ENCODE measurements around the gene NFYC. TPM values are rescaled to one million over a fixed set of nuclear protein-coding genes. Genes with fewer than 3 reads are reported as not detected.
A peak's percentile ranks its signal among the peaks of the same experiment; 100 is the strongest.

NFYC gene
- total RNA-seq, 5 donors from 2014 or later (not counting 1 experiment from before 2014, with no cell fraction given) = 50.1 to 60.4 (median 52.9) TPM

DNA sequence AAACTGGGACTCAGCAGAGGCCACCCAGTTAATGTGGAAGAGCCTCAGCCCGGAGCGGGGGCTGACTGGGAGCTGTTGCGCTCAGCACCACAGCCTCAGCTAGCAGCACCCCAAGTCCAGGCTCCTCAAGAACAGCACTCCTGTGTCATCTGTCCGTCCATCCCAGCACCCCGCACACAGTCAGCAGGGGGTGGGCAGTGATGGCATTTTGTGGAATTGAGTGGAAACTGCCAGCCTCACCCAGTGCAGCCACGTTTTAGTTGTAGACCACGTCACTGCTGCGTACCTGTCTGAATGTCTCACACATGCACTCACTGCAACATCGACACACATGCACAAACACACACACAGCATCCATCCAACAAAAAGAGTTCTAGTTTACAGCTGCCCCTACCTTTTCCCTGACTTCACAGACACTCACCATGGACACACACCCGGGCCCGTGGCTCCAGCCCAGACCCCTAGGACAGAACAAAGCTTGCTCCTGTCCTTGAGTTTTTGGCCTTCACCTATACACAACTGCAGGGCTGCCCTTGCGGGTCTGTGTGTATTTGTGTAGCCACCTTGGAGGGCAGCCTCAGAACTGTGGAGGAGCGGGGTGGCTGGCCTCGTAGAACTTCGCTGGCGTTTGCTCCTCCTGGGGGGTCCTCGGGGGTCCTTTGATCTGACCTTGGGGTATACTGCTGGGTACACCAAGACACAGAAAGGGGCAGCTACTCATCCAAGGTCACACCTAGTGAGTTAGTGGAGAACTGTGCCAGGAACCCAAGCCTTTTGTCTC lies 97.2 kb downstream of the NFYC start:
- peaks cover 0 to 50% of the 10 kb centered on the region in 2 experiments for H3K27me3 ChIP-seq (replicated peaks in 1 of 2; ENCODE audit: control insufficient read depth in 2 of 2, extremely low read depth in 1 of 2, insufficient read depth in 2 of 2, low read length in 1 of 2)
- H3K9me3 Mint-ChIP-seq = no peaks in the 10 kb centered on the region
- H3K4me1 Mint-ChIP-seq = peaks cover 3 to 9% (median 8%) of the 10 kb centered on the region in 3 donors
- peaks cover 7 to 28% of the 10 kb centered on the region in 2 donors for H3K27me3 Mint-ChIP-seq
- CTCF ChIA-PET = interaction anchor here in 1 of 2 donors (1.5 kb wide), 1 partner anchor 14 kb away, joined by 6 read pairs; no protein-coding TSS in a partner anchor
- no peaks in the 10 kb centered on the region for H3K36me3 ChIP-seq (ENCODE audit: control insufficient read depth in 2 of 2, extremely low read depth in 1 of 2, insufficient read depth in 1 of 2, low read length in 1 of 2)
- DNase-seq = no peak
- H3K4me1 ChIP-seq (ENCODE audit: control insufficient read depth in 1 of 2, extremely low read depth in 1 of 2, insufficient read depth in 2 of 2, low read length in 2 of 2) = peaks cover 0 to 6% of the 10 kb centered on the region in 2 experiments
- H3K27ac ChIP-seq (ENCODE audit: low read length) = no peak overlapping the region
- no peaks in the 10 kb centered on the region for H3K36me3 Mint-ChIP-seq
- no peak overlapping the region for H3K27ac Mint-ChIP-seq
- no peak overlapping the region for H3K4me3 Mint-ChIP-seq
- H3K4me3 ChIP-seq (ENCODE audit: control insufficient read depth in 1 of 2, extremely low read depth in 1 of 2, low read length in 1 of 2) = no peak overlapping the region
- 100% methylated on average over 5 of the region's 17 CpGs for WGBS (ENCODE audit: insufficient coverage)
- ATAC-seq (replicated peaks in 1 of 4) = no peak
- H3K9me3 ChIP-seq = no peaks in the 10 kb centered on the region
- POLR2A ChIA-PET = no interaction called here

GRCh38 chr1:40789342-40789598 lies 97.8 kb downstream of the NFYC start:
- H3K27ac Mint-ChIP-seq = no peak overlapping the region
- H3K36me3 Mint-ChIP-seq = no peaks in the 10 kb centered on the region
- ATAC-seq (replicated peaks in 1 of 4) = no peak
- no peak for DNase-seq
- Histone ChIP-seq H3K4me3 (ENCODE audit: control insufficient read depth in 1 of 2, extremely low read depth in 1 of 2, low read length in 1 of 2) (no peak overlapping the region), H3K27ac (ENCODE audit: low read length) (no peak overlapping the region), H3K27me3 (replicated peaks in 1 of 2; ENCODE audit: control insufficient read depth in 2 of 2, extremely low read depth in 1 of 2, insufficient read depth in 2 of 2, low read length in 1 of 2) (peaks cover 0 to 48% of the 10 kb centered on the region in 2 experiments), H3K36me3 (ENCODE audit: control insufficient read depth in 2 of 2, extremely low read depth in 1 of 2, insufficient read depth in 1 of 2, low read length in 1 of 2) (no peaks in the 10 kb centered on the region), H3K4me1 (ENCODE audit: control insufficient read depth in 1 of 2, extremely low read depth in 1 of 2, insufficient read depth in 2 of 2, low read length in 2 of 2) (peaks cover 0 to 5% of the 10 kb centered on the region in 2 experiments), H3K9me3 (no peaks in the 10 kb centered on the region)
- POLR2A ChIA-PET = no interaction called here
- WGBS (ENCODE audit: insufficient coverage) = no CpG with 5 or more reads among the region's 2 CpGs
- H3K4me3 Mint-ChIP-seq = no peak overlapping the region
- H3K9me3 Mint-ChIP-seq = no peaks in the 10 kb centered on the region
- peaks cover 7 to 28% of the 10 kb centered on the region in 2 donors for H3K27me3 Mint-ChIP-seq
- CTCF ChIA-PET = interaction anchor here in 1 of 2 donors (1.5 kb wide), 1 partner anchor 14 kb away, joined by 6 read pairs; no protein-coding TSS in a partner anchor
- peaks cover 3 to 13% (median 11%) of the 10 kb centered on the region in 3 donors for H3K4me1 Mint-ChIP-seq

DNA sequence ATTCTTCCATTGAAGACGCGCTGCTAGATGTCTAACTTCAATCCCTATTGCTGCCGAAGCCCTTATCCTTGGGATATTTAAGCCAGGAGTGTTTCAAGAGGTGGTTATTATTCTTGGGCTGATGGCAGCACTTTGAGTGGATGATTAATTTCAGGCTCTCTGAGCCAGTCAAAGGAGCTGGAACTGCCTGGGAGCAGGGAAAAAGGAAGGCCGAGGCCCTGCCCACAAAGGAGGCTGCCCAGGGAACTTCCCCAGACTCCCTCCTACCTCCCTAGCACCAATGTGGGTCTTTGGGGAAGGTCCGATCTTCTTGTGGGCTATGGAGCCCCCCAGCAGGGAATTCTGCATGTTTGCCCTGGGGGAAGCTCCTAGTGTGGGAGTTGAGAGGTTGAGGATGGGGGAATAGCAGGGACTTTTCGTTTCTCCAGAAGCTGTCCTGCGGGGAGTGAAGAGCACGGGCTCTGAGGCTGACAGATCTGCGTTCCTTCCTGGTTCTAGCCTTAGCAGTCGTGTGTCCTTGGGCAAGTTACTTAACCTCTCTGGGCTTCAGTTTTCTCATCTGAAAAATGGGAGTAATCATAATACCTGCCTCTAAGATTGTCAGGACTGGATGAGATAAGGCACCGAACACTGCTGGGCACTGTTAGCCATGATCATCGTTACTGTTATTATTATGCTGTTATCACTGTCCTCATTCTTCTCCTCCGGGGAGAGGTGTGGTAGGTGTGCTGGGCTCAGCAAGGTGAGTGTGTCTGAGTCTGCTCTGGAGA lies 98.3 kb downstream of the NFYC start:
- no peaks in the 10 kb centered on the region for H3K9me3 Mint-ChIP-seq
- no peak overlapping the region for H3K27ac Mint-ChIP-seq
- CTCF ChIA-PET = interaction anchor here in 1 of 2 donors (1.5 kb wide), 1 partner anchor 15 kb away, joined by 6 read pairs; no protein-coding TSS in a partner anchor
- H3K27me3 ChIP-seq (replicated peaks in 1 of 2; ENCODE audit: control insufficient read depth in 2 of 2, extremely low read depth in 1 of 2, insufficient read depth in 2 of 2, low read length in 1 of 2) = peaks cover 0 to 42% of the 10 kb centered on the region in 2 experiments
- no peaks in the 10 kb centered on the region for H3K36me3 ChIP-seq (ENCODE audit: control insufficient read depth in 2 of 2, extremely low read depth in 1 of 2, insufficient read depth in 1 of 2, low read length in 1 of 2)
- no peak for DNase-seq
- H3K4me1 Mint-ChIP-seq = peaks cover 0 to 13% (median 11%) of the 10 kb centered on the region in 3 donors
- POLR2A ChIA-PET = no interaction called here
- no peak overlapping the region for H3K4me3 ChIP-seq (ENCODE audit: control insufficient read depth in 1 of 2, extremely low read depth in 1 of 2, low read length in 1 of 2)
- no peaks in the 10 kb centered on the region for H3K9me3 ChIP-seq
- no peaks in the 10 kb centered on the region for H3K36me3 Mint-ChIP-seq
- peaks cover 0 to 3% of the 10 kb centered on the region in 2 experiments for H3K4me1 ChIP-seq (ENCODE audit: control insufficient read depth in 1 of 2, extremely low read depth in 1 of 2, insufficient read depth in 2 of 2, low read length in 2 of 2)
- H3K27me3 Mint-ChIP-seq = peaks cover 4 to 22% of the 10 kb centered on the region in 2 donors
- WGBS (ENCODE audit: insufficient coverage) = 87% methylated on average over 3 of the region's 13 CpGs
- no peak overlapping the region for H3K4me3 Mint-ChIP-seq
- no peak for ATAC-seq (replicated peaks in 1 of 4)
- H3K27ac ChIP-seq (ENCODE audit: low read length) = no peak overlapping the region

- Mint-ChIP-seq H3K27me3 (peaks cover 0 to 9% of the 10 kb centered on the region in 2 donors), H3K36me3 (no peaks in the 10 kb centered on the region), H3K4me1 (peaks cover 11 to 27% (median 27%) of the 10 kb centered on the region in 3 donors), H3K4me3 (no peak overlapping the region), H3K27ac (no peak overlapping the region), H3K9me3 (no peaks in the 10 kb centered on the region)
- Histone ChIP-seq H3K27ac (ENCODE audit: low read length) (no peak overlapping the region), H3K36me3 (ENCODE audit: control insufficient read depth in 2 of 2, extremely low read depth in 1 of 2, insufficient read depth in 1 of 2, low read length in 1 of 2) (no peaks in the 10 kb centered on the region), H3K27me3 (replicated peaks in 1 of 2; ENCODE audit: control insufficient read depth in 2 of 2, extremely low read depth in 1 of 2, insufficient read depth in 2 of 2, low read length in 1 of 2) (peaks cover 0 to 25% of the 10 kb centered on the region in 2 experiments), H3K4me3 (ENCODE audit: control insufficient read depth in 1 of 2, extremely low read depth in 1 of 2, low read length in 1 of 2) (no peak overlapping the region), H3K9me3 (no peaks in the 10 kb centered on the region), H3K4me1 (ENCODE audit: control insufficient read depth in 1 of 2, extremely low read depth in 1 of 2, insufficient read depth in 2 of 2, low read length in 2 of 2) (peaks cover 8 to 20% of the 10 kb centered on the region in 2 experiments)
- WGBS (ENCODE audit: insufficient coverage) = 81% methylated on average over 4 of the region's 7 CpGs
- CTCF ChIA-PET = no interaction called here
- ATAC-seq (replicated peaks in 1 of 4) = no peak
- DNase-seq = no peak
- POLR2A ChIA-PET = no interaction called here
Measured at GRCh38 chr1:40792036-40792435, 100.5 kb downstream of the NFYC start.

DNA sequence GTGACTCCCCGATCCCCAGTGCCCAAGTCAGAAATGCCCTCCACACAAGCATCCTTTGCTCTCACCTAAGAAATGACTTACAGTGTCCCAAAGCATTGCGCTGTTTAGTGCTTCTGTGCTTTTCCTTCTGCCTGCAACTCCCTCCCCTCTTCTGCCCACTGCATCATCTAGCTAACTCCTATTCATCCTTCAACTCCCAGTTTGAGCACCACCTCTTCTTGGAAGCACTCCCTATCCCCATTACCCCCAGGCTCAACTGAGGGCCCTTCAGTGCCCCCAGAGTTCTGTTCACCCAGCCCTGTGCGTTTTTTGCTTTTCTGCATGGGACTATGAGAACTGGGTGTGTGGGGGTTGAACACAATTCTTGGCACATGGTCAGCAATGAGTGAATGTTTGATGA lies 102.1 kb downstream of the NFYC start:
- no peak overlapping the region for H3K4me3 ChIP-seq (ENCODE audit: control insufficient read depth in 1 of 2, extremely low read depth in 1 of 2, low read length in 1 of 2)
- H3K27ac ChIP-seq (ENCODE audit: low read length) = no peak overlapping the region
- POLR2A ChIA-PET = interaction anchor here in 1 of 2 donors (0.5 kb wide), 1 partner anchor 11 kb away, joined by 6 read pairs; no protein-coding TSS in a partner anchor
- H3K27me3 Mint-ChIP-seq = peaks cover 0 to 5% of the 10 kb centered on the region in 2 donors
- ATAC-seq (replicated peaks in 1 of 4) (no peak), DNase-seq (no peak)
- H3K27me3 ChIP-seq (replicated peaks in 1 of 2; ENCODE audit: control insufficient read depth in 2 of 2, extremely low read depth in 1 of 2, insufficient read depth in 2 of 2, low read length in 1 of 2) = peaks cover 0 to 21% of the 10 kb centered on the region in 2 experiments
- 87% methylated on average over 3 of the region's 3 CpGs for WGBS (ENCODE audit: insufficient coverage)
- H3K27ac Mint-ChIP-seq = no peak overlapping the region
- H3K9me3 ChIP-seq = no peaks in the 10 kb centered on the region
- no peaks in the 10 kb centered on the region for H3K36me3 Mint-ChIP-seq
- H3K4me1 Mint-ChIP-seq = peaks cover 16 to 36% (median 34%) of the 10 kb centered on the region in 3 donors
- H3K4me3 Mint-ChIP-seq = peak overlapping the region in 1 of 3 donors; percentile 6
- CTCF ChIA-PET = interaction anchor here in 1 of 2 donors (0.6 kb wide), 1 partner anchor 61 kb away, joined by 4 read pairs; no protein-coding TSS in a partner anchor
- peaks cover 12 to 28% of the 10 kb centered on the region in 2 experiments for H3K4me1 ChIP-seq (ENCODE audit: control insufficient read depth in 1 of 2, extremely low read depth in 1 of 2, insufficient read depth in 2 of 2, low read length in 2 of 2)
- no peaks in the 10 kb centered on the region for H3K36me3 ChIP-seq (ENCODE audit: control insufficient read depth in 2 of 2, extremely low read depth in 1 of 2, insufficient read depth in 1 of 2, low read length in 1 of 2)
- no peaks in the 10 kb centered on the region for H3K9me3 Mint-ChIP-seq

DNA sequence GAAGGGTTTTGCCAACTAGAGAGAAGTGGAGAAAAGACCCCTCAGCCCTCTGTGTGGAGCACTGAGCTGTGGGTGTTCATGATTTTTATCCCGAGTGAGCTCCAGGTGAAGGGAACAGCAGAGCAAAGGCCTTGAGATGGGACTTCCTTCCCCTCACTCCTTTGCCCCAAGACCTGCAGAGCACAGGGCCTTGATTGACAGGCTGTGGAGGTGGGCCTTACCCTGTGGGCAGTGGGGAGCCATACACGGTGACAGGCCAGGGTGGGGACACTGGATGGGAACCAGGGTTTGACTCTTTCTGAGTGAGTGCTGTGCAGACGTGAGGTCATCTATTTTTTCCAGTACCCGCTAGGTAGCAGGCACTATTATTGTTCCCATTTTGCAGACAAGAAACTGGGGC lies 102.5 kb downstream of the NFYC start:
- Histone ChIP-seq H3K36me3 (ENCODE audit: control insufficient read depth in 2 of 2, extremely low read depth in 1 of 2, insufficient read depth in 1 of 2, low read length in 1 of 2) (no peaks in the 10 kb centered on the region), H3K9me3 (no peaks in the 10 kb centered on the region), H3K27ac (ENCODE audit: low read length) (no peak overlapping the region), H3K4me3 (ENCODE audit: control insufficient read depth in 1 of 2, extremely low read depth in 1 of 2, low read length in 1 of 2) (no peak overlapping the region), H3K27me3 (replicated peaks in 1 of 2; ENCODE audit: control insufficient read depth in 2 of 2, extremely low read depth in 1 of 2, insufficient read depth in 2 of 2, low read length in 1 of 2) (peaks cover 0 to 18% of the 10 kb centered on the region in 2 experiments), H3K4me1 (ENCODE audit: control insufficient read depth in 1 of 2, extremely low read depth in 1 of 2, insufficient read depth in 2 of 2, low read length in 2 of 2) (peaks cover 12 to 28% of the 10 kb centered on the region in 2 experiments)
- H3K27ac Mint-ChIP-seq = no peak overlapping the region
- ATAC-seq (replicated peaks in 1 of 4) (no peak), DNase-seq (no peak)
- peaks cover 16 to 36% (median 34%) of the 10 kb centered on the region in 3 donors for H3K4me1 Mint-ChIP-seq
- H3K4me3 Mint-ChIP-seq = peak overlapping the region in 1 of 3 donors; percentile 6
- no peaks in the 10 kb centered on the region for H3K36me3 Mint-ChIP-seq
- no peaks in the 10 kb centered on the region for H3K9me3 Mint-ChIP-seq
- ChIA-PET CTCF (interaction anchor here in 1 of 2 donors (0.5 kb wide), 2 partner anchors 128 to 196 kb away, joined by 3 to 4 read pairs; partner anchors contain the start of gene RIMS3), POLR2A (interaction anchor here in 1 of 2 donors (0.5 kb wide), 1 partner anchor 11 kb away, joined by 6 read pairs; no protein-coding TSS in a partner anchor)
- WGBS (ENCODE audit: insufficient coverage) = 91% methylated on average over 1 of the region's 4 CpGs
- peaks cover 0 to 5% of the 10 kb centered on the region in 2 donors for H3K27me3 Mint-ChIP-seq

Measured in T-cell (primary cell).